SU-DHL-6 (cell line): ENCODE results near the gene PRR33.

Experiments used
- EZH2phosphoT487 ChIP-seq: fragments of 200-600 bp; sonication (generic), shearing (Covaris generic); conservative IDR thresholded peaks from 2 replicates; pipeline ENCODE4 v1.6.1; 2018; ENCODE audit warnings: mild to moderate bottlenecking, antibody characterized with exemption, low read length, moderate library complexity, mixed read lengths
- TF ChIP-seq, protein P1 (sequence below): fragments of 200-600 bp; sonication (generic); IDR thresholded peaks from one replicate; pipeline ENCODE4 v1.5.1; 2017; ENCODE audit warnings: antibody characterized with exemption, mild to moderate bottlenecking, low read length, moderate library complexity; ENCODE audit not compliant: insufficient read depth, poor library complexity, severe bottlenecking

- TF ChIP-seq, protein P1, sequence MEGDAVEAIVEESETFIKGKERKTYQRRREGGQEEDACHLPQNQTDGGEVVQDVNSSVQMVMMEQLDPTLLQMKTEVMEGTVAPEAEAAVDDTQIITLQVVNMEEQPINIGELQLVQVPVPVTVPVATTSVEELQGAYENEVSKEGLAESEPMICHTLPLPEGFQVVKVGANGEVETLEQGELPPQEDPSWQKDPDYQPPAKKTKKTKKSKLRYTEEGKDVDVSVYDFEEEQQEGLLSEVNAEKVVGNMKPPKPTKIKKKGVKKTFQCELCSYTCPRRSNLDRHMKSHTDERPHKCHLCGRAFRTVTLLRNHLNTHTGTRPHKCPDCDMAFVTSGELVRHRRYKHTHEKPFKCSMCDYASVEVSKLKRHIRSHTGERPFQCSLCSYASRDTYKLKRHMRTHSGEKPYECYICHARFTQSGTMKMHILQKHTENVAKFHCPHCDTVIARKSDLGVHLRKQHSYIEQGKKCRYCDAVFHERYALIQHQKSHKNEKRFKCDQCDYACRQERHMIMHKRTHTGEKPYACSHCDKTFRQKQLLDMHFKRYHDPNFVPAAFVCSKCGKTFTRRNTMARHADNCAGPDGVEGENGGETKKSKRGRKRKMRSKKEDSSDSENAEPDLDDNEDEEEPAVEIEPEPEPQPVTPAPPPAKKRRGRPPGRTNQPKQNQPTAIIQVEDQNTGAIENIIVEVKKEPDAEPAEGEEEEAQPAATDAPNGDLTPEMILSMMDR: no peak
- TF ChIP-seq EZH2phosphoT487: no peak
These were observed 28.9 kb downstream of the PRR33 start for GRCh38 chr11:1862588-1863351.
